Panc1 (cell line): Measurements from ENCODE around the gene APPL2. TPM values are rescaled to one million over a fixed set of nuclear protein-coding genes. Genes with fewer than 3 reads are reported as not detected.
"Not testable (repeated sequence)": the region's sequence is repeated elsewhere in the genome, so short reads cannot be mapped to it uniquely, and the experiment has no call there.

Source experiments
- ATAC-seq: fragments of 200-7000 bp; cut with Tn5 transposase; 2 replicates; pipeline ENCODE4 v1.9.1; 2020; ENCODE audit warnings: mild to moderate bottlenecking, moderate library complexity
- BruUV-seq: library from RNA; stranded (reverse); fragments of 400-500 nt; replicated peaks from 2 replicates; lab custom pipeline; 2021; lab: Mats Ljungman, UMichigan
- CTCF ChIA-PET: fragments of 300-600 bp; sonication (Branson Sonifier 250); formaldehyde crosslinking; loops from one replicate; lab custom pipeline; 2022; ENCODE audit warnings: antibody characterized with exemption; lab: Charles Lee
- POLR2A ChIA-PET: fragments of 300-600 bp; sonication (Branson Sonifier 250); formaldehyde crosslinking; loops from one replicate; lab custom pipeline; 2022; ENCODE audit warnings: antibody characterized with exemption; lab: Charles Lee
- DNase-seq: peaks from one replicate; pipeline ENCODE4 v3.0.0-alpha.2; 2010; ENCODE audit warnings: low read depth, low spot score
- H3K27ac ChIP-seq: 2 replicates; pipeline ENCODE4 v1.5.1; 2011; ENCODE audit warnings: mild to moderate bottlenecking, low read length, inconsistent platforms
- H3K27me3 ChIP-seq: fragments of 200-500 bp; sonication (Bioruptor generic); 2 replicates; pipeline ENCODE4 v1.6.0; 2014; ENCODE audit warnings: low read length, inconsistent platforms; ENCODE audit not compliant: control insufficient read depth, insufficient read depth
- H3K36me3 ChIP-seq: fragments of 200-500 bp; sonication (Bioruptor generic); 2 replicates; pipeline ENCODE4 v1.5.1; 2014; ENCODE audit warnings: inconsistent platforms, mild to moderate bottlenecking, low read length, moderate library complexity; ENCODE audit not compliant: control insufficient read depth, insufficient read depth
- H3K4me1 ChIP-seq: 2 replicates; pipeline ENCODE4 v1.5.1; 2011; ENCODE audit warnings: inconsistent platforms, mild to moderate bottlenecking, low read length, moderate library complexity; ENCODE audit not compliant: control insufficient read depth, insufficient read depth
- H3K4me3 ChIP-seq, 2 experiments: 2 replicates each; pipeline ENCODE4 v1.5.1; 2011 to 2012; ENCODE audit warnings: low read depth in 2 of 2, low read length in 2 of 2, mild to moderate bottlenecking in 2 of 2, inconsistent platforms in 1 of 2, moderate library complexity in 1 of 2
- H3K9me3 ChIP-seq: fragments of 200-500 bp; sonication (Bioruptor generic); 2 replicates; pipeline ENCODE4 v1.5.1; 2014; ENCODE audit warnings: low read depth, mild to moderate bottlenecking, inconsistent platforms, low read length, moderate library complexity; ENCODE audit not compliant: control insufficient read depth, insufficient read depth
- CTCF ChIP-seq: fragments of 450-650 bp; IDR thresholded peaks from 2 replicates; pipeline ENCODE4 v1.5.1; 2017; ENCODE audit warnings: mild to moderate bottlenecking
- POLR2AphosphoS5 ChIP-seq: IDR thresholded peaks from 2 replicates; pipeline ENCODE4 v1.6.1; 2012; ENCODE audit warnings: mild to moderate bottlenecking, low read depth, low read length, moderate library complexity
- REST ChIP-seq, 2 experiments: IDR thresholded peaks; 2 replicates each; pipeline ENCODE4 v1.6.1; 2011 to 2012; ENCODE audit warnings: low read depth in 2 of 2, control low read depth in 1 of 2, low read length in 1 of 2, mild to moderate bottlenecking in 1 of 2, moderate library complexity in 1 of 2; ENCODE audit not compliant: insufficient read depth in 1 of 2
- SIN3A ChIP-seq: IDR thresholded peaks from 2 replicates; pipeline ENCODE4 v1.6.1; 2012; ENCODE audit warnings: low read depth, mild to moderate bottlenecking, low read length, moderate library complexity, borderline replicate concordance; ENCODE audit not compliant: insufficient read depth
- TCF7L2 ChIP-seq: IDR thresholded peaks from 2 replicates; pipeline ENCODE4 v1.6.1; 2011; ENCODE audit warnings: mild to moderate bottlenecking, low read depth, low read length, inconsistent platforms
- in situ Hi-C: cut with HindIII; loops from 2 replicates; pipeline ENCODE4 v1.10.0; 2016; ENCODE audit warnings: low sequenced_read_pairs, low pct_unique_long_range_greater_than_20kb
- intact Hi-C: fragments of 100-400 bp; cut with micrococcal nuclease; formaldehyde crosslinking; loops from one replicate; pipeline ENCODE4 v1.10.0; 2022; ENCODE audit not compliant: unreplicated experiment
- total RNA-seq: library from RNA; stranded (reverse); gene quantifications from one replicate; pipeline ENCODE4 v1.2.1, GENCODE V29; 2021; ENCODE audit not compliant: unreplicated experiment

The APPL2 gene
- total RNA-seq, 1 experiment from 2014 or later: 21.2 TPM

- H3K27me3 ChIP-seq: no peaks in the 10 kb centered on the region; the same call in 1 of the 2 replicates
- DNase-seq (no peak), ATAC-seq (peak; percentile 42; the same call in 1 of the 2 replicates)
- TF ChIP-seq REST (IDR thresholded peaks at IDR 0.05; ENCODE audit: insufficient read depth in 1 of 2, low read depth in 2 of 2, low read length in 1 of 2): no peak
- no peak for TF ChIP-seq TCF7L2
- no peak for TF ChIP-seq CTCF
- TF ChIP-seq POLR2AphosphoS5: no peak
- no peak for TF ChIP-seq SIN3A
- in situ Hi-C loops (no loop called here), intact Hi-C loops (no loop called here)
- CTCF ChIA-PET: no interaction called here
- no peaks in the 10 kb centered on the region for H3K4me1 ChIP-seq
- no peak overlapping the region for H3K27ac ChIP-seq
- no TSS peak for BruUV-seq
- H3K36me3 ChIP-seq: no peaks in the 10 kb centered on the region
- H3K4me3 ChIP-seq: no peak overlapping the region
- POLR2A ChIA-PET: no interaction called here
- no peaks in the 10 kb centered on the region for H3K9me3 ChIP-seq
Measured at GRCh38 chr12:105253866-105254513, 18.0 kb upstream of the APPL2 start.

GRCh38 chr12:105252901-105253300, 16.9 kb upstream of the APPL2 start:
- DNase-seq (no peak), ATAC-seq (no peak)
- H3K36me3 ChIP-seq: no peaks in the 10 kb centered on the region
- no peaks in the 10 kb centered on the region for H3K9me3 ChIP-seq
- in situ Hi-C loops (no loop called here), intact Hi-C loops (no loop called here)
- H3K4me1 ChIP-seq: no peaks in the 10 kb centered on the region
- ChIA-PET POLR2A (no interaction called here), CTCF (no interaction called here)
- no peak overlapping the region for H3K27ac ChIP-seq
- no TSS peak for BruUV-seq
- H3K27me3 ChIP-seq: no peaks in the 10 kb centered on the region
- TF ChIP-seq POLR2AphosphoS5 (no peak), REST (IDR thresholded peaks at IDR 0.05; ENCODE audit: insufficient read depth in 1 of 2, low read depth in 2 of 2, low read length in 1 of 2) (no peak), SIN3A (no peak), CTCF (no peak), TCF7L2 (no peak)
- no peak overlapping the region for H3K4me3 ChIP-seq

GRCh38 chr12:105245776-105246427, 9.9 kb upstream of the APPL2 start:
- intact Hi-C loops, CTCF ChIA-PET: not testable (repeated sequence)

More at GRCh38 chr12:105245776-105246427, 9.9 kb upstream of the APPL2 start:
- H3K4me1 ChIP-seq, in situ Hi-C loops, H3K9me3 ChIP-seq, ATAC-seq, BruUV-seq, H3K27ac ChIP-seq, H3K4me3 ChIP-seq, POLR2A ChIA-PET, H3K27me3 ChIP-seq, DNase-seq, H3K36me3 ChIP-seq: not testable (repeated sequence)
